GM21515 (cell line): ENCODE results near the gene DCLK1.

Experiments used
- ATAC-seq: cut with Tn5 transposase; IDR thresholded peaks from one replicate; pipeline ENCODE4 v1.9.1; 2021; ENCODE audit not compliant: unreplicated experiment

DCLK1 gene

DNA sequence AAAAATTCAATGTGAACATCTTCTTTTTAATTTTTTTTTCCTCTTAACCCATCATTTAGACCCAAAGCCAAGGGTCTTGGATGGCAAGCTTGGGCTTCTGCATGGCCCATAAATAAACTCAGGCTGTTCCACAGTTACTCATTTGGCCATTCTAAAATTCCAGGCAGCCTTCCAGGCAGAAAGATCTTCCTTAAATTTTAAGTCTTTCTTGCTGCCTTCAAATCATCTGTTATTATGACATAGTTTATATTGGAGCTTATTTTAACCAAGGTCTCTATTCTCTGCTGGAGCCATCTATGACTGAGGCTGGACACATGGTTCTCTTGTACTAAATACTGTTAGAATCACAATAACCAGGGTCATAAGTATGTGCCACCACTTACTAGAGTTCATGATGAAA lies 337.4 kb downstream of the DCLK1 start:
- no peak for ATAC-seq

DNA sequence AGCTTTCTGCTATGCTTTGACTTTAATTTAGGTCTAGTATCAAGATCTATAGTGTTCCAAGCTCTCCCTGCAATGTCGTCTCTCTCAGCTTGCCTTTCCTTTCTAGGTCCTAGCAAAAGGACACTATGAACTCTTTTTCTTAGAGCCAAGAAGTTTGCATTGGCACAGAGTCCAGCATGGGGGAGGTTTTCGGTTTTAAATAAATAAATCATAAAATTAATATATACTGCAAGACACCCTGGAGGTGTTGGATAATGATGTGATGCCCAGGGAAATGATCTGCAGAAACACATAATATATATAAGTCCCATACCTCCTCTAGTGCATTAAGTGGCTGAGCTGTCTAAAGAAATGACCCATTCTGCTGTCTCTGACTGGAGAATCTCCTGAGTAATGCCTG lies 338.3 kb downstream of the DCLK1 start:
- ATAC-seq: no peak

DNA sequence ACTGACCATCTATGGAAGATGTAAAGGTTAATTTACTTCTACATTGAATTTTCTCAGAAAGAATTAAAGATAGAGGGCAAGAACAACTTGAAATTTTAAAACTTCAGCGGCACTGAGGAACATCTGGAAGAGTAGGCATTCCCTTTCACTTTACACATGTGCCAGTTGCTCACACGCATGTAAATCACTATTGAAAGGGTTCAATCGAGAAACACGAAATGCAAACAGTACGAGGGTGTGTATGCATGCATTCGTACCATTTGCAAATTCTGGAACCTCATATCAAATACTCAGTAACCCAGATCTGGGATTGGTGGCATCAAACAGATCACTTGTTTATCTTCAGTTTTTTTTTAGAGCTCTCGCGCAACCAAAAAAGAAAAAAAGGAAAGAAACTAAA lies 339.2 kb downstream of the DCLK1 start:
- ATAC-seq: no peak

DNA sequence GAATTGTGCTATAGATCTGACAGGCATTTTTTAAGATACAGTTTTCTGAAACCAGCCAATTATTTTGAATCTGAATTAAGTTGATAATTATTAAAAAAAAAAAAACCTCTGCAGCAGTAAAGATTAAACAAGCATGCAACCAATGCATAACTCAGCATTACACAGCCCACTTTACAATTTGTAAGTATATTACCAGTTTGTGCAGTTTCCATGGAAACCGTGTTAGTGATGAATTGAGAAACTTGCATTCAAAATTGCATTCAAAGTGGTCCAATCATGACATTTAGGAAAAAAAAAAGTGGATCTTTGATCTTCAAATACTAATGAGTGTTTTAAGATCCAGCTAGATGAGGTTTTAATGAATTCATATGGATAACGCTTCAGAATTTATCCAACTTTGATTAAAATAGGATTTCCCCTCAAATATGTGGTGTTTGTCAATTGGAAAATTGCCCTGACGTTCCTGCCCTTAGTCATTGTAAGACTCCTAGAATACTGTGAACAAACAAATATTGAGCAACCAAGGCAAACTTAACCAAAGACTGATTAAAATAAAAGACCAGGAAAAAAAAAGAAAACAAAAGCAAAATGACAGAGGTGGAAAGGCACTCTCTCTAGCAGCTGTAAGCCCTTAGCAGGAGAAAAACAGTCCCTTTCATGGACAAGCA lies 339.9 kb downstream of the DCLK1 start:
- ATAC-seq: no peak

DNA sequence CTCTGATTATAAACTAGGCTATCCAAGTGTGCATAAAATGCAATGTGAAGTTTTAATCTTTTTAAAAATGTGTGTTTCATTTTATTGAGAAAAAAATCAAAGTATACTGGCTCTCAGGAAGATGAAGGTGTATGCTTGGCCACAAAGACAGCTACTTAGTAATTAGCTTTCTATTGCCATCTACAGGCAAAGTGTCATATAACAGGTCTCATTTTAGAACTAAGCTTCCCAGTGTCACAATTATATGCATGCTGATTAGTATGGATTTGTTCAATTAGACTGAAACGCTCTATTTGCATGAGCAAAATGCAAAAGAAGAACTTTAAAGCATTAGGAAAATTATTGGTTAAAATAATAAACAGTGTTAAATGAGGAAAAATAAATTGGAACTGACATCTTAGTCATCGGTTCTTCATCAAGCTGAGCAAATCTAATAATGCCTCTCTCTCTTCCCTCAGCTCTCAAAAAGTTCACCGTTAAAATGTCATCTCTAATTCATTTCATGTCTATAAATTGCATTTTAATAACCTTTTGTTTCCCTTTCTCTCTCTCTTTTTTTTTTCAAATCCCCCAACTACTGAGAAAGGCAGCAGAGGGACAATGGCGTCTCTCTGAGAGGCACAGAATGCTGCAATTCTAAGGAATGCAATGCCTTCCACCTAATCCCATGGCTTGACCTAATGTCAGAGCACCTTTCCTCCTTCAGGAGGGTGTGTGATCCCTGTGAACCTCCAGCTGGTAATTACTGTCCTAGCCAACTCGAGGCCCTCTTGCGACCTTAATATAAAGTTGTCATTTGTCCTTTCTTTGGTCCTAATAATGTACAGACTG lies 341.6 kb downstream of the DCLK1 start:
- no peak for ATAC-seq

DNA sequence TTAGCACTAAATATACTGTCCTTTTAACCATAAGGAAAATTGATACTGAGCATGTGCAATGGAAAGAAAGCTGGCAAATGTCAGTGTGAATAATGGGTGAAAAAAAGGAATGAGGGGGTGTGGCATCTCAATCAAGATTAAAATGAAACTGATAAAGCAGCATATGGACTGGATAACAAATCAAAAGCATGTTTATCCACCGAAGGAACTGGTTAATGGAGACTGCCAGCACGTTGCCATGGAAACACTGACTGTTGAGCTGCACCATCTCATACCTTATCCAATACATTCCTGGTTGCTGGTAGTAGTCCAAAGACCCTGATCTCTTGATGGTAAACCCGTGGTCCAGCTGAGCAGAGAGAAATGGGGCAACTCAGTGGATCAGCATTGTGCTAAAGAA lies 343.2 kb downstream of the DCLK1 start:
- ATAC-seq: no peak

DNA sequence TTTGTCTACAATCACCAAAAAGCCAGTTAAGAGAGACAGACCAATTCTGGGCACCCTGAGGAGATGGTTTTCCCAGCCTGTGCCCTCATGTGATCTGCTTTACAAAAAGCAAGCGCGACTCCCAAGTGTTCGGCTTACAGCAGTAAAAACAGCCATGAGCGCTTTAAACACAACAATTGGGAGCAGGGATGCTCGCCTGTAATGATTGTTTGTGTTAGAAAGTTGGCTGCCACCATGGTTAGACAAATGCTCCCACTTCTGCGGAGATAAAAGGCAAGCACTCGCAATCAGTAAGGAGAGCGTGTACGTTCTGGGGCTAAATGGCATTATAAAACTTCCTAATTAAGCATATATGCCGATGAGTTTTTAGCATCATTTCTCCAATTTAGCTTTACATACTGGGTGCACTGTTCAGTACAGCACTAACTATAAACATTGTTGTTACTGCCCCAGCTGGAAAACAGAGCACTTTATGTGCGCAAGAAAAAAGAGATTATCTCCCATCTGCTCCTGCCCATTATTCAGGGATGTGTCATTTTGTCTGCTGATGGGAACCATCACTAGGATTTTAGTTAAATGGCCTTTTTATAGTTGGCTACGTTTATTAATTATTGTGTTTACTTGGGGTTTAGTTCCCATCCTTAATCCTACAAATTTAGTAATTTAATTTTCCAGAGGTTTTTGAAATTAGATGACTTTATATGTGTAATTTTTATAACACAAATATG lies 345.4 kb downstream of the DCLK1 start:
- no peak for ATAC-seq

DNA sequence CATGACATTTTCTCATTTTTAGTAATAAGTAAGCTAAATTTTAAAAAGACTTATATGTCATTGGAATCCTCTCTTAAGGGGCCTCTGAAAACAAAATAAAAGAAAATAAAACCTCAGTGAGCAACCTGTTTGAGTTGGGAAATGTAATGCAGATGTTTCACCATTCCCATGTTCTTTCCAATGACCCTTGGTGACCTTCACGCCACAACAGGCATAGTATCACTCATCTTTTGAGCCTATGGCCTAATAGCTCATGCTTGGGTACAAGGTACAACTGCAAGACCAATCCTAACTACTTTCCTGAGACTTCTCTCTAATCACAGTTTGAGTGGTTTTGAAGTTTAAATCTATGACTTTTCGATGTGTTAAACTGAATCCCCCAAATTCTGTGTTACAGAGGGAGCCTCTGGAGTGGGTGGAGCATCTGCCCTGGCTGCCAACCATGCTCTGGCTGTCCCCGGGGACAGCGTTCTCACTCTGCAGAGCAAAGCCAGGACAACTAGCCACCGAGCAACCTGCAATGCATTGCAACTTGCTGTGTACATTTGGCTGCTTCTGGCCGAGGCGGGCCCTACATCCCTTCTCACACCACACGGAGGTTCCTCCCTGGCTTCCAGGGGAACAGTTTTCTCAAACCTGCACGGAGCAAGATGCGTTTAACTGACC lies 346.8 kb downstream of the DCLK1 start:
- ATAC-seq: no peak

DNA sequence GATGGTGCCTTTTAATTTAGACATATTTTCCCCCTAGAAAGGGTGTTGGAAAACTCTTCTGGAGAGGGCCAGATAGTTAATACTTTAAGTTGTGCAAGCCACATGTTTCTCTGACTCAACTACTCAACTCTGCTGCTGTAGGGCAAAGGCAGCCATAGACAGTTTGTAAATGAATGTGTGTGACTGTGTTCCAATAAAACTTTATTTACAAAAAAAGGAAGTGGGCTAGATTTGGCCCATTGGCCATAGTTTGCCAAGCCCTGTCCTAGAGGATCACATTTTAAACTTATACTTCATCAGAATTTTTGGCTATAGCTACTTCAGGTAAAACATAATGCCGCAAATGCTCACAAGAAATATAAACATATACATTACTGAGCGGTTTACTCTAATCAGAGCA lies 348.4 kb downstream of the DCLK1 start:
- no peak for ATAC-seq

DNA sequence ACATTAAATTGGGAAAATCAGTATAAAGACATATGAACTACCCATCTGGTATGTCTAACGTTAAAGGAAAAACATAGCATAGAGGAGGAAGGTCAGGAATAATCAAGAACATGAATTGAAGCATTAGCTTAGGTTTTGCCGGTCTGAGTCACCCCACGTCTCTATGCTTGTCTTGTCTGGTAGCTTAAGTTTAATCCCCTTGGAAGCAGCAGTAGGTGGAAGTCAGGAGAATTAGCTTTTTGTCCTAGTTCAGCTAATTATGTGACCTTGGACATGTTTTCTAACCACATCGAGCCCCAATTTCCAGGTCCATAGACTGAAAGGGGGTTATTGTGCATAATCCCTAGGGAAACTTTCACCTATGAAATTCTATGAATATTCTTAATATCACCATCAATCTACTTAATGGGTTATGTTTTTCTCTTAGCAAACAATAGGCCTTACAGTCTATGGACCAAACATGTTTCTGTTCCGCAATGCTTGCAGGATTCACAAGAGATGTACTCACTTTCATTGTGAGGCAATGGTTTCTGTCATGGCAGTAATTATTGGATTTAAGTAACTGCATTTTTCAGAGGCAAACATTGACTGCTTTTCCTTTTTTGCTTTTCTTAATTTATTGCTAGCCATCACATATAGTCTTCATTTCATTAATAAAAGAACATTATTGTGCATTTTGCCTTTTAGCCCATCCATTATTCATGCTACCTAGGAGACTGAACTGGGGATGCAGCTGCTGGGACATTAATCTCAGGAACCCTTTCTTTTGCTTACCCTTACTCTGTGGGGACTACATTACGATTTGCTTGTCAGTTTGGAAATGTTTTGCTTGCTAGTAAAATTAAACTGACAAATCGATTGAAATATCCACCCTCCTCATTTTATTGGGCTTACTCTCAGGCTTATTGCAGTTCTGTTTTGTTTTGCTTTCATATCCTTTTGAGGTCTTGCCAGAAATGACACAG lies 349.9 kb downstream of the DCLK1 start:
- no peak for ATAC-seq

DNA sequence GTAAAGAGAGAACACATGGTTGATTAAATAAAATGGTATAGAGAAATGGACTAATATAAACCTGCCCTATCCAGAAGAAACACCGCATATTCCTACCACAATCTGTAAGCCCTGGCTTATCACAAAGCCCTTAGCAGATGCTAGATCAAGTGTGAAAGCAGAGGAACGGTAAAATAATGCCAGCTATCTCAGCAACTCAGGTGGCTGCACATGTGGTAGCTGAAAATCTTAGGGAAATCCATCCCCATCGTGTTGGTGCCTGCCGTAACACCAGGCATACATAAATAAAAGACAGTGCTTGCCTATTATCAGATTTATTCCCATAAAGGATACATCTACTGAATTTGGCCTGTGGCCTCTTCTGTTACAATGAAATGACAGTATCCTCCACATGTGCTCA lies 350.6 kb downstream of the DCLK1 start:
- ATAC-seq: no peak

DNA sequence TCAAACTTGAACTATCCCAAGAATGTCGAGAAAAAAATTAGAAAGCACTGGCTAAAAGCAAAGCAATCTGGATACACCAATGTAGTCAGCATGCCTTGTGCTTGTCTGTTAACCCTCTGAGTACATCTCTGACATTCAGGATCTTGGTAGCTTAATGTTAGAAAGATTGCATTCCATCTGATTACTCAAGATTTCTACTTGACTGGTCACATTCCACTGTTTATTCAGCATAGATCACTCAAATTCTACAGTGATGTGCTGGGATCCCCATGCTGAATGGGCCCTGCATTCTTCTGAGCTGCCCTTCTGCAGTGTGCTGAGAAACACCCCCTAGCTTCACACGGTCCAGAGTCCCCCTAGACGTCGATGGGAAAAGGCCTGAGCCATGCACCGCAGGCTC lies 359.3 kb downstream of the DCLK1 start:
- ATAC-seq: no peak

DNA sequence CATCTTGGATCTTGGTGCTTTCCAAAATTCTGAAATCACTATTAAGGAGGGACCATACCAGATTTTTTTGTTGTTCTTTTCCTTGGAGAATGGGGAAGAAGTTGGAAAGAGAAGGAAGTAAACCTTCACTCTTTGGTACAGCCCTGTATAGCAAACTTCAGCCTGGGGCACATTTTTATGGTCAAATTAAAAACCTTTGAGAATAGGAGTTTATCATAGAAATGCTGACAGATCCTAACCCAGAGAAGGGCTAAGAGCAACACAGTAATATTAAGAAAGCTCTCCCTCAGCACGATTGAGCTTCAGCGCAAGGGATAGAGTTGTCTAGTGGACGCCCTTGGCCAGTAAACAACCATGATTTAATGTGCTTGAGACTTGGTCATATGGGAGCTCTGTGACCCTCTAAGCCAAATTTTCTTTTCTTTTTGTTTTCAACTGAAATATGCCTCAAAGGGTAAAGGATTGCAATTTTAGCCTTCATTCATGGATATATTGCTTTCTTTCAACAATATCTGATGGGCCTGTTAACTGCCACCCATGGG lies 360.4 kb downstream of the DCLK1 start:
- no peak for ATAC-seq

DNA sequence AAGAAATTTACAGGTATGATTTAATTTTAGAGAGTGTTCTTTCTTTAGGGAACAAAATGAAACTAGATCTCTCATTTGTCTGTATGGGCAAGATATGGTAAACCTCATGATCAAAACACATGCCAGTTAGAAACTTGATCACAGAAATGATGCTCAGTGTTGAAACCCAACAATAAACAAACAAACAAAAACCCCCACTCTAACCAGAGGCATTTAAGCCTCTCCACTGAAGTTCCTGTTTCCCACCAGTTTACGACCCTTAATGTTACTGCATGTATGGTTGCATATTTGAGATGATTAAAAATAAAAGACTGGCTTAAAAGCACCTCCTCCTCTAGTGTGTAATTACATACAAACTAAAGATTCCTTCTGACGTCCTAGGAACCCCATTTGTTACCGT lies 361.4 kb downstream of the DCLK1 start:
- no peak for ATAC-seq

DNA sequence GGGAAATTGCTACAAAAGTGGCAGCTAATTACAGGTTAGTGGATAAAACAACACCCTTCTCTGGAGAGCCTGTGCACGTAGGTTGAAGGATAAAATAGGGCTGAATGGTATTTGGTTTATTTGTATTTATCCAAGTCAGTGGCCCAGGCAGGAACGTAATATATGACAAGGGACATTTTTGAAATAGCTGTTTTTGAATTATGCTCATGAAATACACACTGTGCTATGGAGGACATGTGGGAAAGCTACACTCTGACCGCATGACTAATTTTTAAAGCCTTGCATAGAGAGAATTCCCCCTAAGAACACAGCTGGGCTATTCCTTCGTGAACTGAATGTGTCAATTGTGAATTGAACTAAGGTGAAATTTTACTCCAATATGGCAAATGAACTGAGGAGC lies 362.6 kb downstream of the DCLK1 start:
- no peak for ATAC-seq

DNA sequence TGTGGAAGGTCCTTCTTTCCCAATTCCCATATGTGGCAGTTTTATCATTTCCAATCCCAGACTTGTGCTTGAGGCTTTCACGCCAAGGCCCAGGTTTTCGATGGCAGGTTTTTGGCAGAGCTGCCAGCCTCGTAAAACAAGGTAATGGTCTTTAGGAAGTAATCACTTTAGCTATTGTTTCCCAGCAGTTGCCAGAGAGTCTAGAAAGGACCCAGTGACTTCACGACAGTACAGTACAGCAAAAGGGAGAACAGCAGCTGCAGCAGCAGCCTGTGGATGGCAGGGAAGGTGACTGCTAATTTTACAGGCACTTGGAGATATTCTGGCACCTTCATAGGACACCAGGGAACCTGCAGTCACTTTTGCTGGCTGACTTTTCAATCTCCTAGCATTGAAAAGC lies 363.1 kb downstream of the DCLK1 start:
- no peak for ATAC-seq

DNA sequence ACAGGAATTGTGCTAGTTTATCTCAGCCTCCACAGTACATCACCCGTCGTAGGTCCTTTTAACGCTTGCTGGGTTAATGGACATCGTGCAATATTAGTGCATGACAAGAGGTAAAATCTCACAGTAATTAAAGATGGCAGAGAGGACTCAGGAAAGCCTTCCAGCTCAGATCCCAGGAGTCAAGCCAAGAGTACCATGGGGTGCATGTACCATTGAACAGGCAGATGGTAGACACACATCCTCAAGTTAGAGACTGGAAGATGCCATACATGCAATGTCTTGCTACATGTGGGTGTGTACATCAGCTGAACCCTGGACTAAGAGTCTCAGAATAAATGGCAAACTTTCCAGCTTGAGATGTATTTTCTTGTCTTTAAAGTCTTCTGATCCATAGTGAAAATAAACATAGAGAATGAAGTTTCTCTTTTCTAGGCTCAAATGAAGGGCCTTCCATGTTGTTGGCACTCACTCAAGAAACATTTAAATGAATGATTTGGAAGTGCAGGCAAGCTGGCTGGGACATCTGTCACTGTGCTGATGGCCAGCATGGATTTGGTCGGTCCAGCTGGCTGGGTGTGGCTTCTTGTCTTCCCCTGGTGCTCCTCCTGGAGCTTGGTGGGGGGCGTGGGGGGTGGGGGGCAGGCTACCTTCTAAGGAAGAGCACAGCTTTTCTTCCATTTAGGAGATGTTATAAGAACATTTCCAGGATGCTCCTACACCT lies 363.8 kb downstream of the DCLK1 start:
- ATAC-seq: no peak

DNA sequence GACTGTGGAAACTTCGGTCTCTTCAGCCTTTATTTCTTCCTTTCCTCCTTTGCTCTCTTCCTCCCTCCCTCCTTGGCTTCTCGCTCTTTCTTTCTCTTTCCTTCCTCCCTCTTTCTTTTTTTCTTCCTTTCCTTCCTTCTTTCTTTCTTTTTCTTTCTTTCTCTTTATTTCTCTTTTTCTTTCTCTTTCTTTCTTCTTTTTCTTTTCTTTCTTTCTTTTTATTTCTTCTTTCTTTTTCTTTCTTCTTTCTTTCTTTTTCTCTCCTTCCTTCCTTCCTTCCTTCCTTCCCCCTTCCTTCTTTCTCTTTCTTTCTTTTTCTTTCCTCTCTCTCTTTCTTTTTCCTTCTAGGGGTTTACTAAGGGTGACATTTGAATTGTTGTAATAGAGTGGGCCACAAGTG lies 364.5 kb downstream of the DCLK1 start:
- no peak for ATAC-seq

DNA sequence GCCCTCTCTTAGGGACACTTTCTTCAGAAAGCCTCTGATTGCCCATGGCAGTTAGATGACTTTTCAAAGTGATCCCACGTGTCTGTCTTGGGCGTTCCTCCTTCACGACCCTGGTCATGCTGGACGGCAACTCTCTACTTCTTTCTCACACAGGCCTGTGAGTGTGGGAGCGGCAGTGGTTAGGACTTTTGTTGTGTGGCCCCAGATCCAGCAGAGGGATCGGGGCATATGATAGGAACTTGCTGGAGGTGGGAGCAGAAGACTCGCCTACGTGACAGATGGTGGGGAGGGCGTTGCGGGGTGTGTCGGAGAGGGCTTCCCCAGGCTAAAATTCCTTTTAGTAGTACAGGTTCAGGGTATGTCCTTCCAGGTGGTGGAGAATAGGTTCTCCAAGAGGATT lies 365.2 kb downstream of the DCLK1 start:
- ATAC-seq: no peak
